T47D (cell line): ENCODE data around the gene ANKLE2.

Experiments used
- DNase-seq, 2 experiments: peaks; one replicate each; pipeline versions ENCODE4 v3.0.0 to v3.0.0-alpha.2; 2011 to 2012; ENCODE audit warnings: low read depth in 1 of 2, low spot score in 1 of 2
- JUND ChIP-seq: IDR thresholded peaks from 2 replicates; pipeline ENCODE4 v1.6.1; 2012; ENCODE audit warnings: low read depth
- in situ Hi-C: cut with HindIII; loops from 2 replicates; pipeline ENCODE4 v1.10.0; 2016; ENCODE audit warnings: low sequenced_read_pairs, low pct_unique_long_range_greater_than_20kb

ANKLE2 gene

GRCh38 chr12:132718644-132719043 is 43.0 kb downstream of the ANKLE2 start:
- no peak for DNase-seq
- in situ Hi-C loops, result no loop called here
- no peak for TF ChIP-seq JUND

- in situ Hi-C loops, result no loop called here
- no peak for TF ChIP-seq JUND
- no peak for DNase-seq
Measured at GRCh38 chr12:132717531-132718387, 43.9 kb downstream of the ANKLE2 start.

GRCh38 chr12:132717011-132717410 is 44.6 kb downstream of the ANKLE2 start:
- in situ Hi-C loops, result no loop called here
- no peak for DNase-seq
- TF ChIP-seq JUND, result no peak

- no peak for TF ChIP-seq JUND
- in situ Hi-C loops, result no loop called here
- no peak for DNase-seq
Measured at GRCh38 chr12:132716356-132716755, 45.3 kb downstream of the ANKLE2 start.

- TF ChIP-seq JUND, result no peak
- in situ Hi-C loops, result no loop called here
- DNase-seq, result no peak
Measured at GRCh38 chr12:132715874-132716273, 45.8 kb downstream of the ANKLE2 start.

GRCh38 chr12:132713123-132713522 is 48.5 kb downstream of the ANKLE2 start:
- in situ Hi-C loops, result no loop called here
- no peak for TF ChIP-seq JUND
- no peak for DNase-seq

DNA sequence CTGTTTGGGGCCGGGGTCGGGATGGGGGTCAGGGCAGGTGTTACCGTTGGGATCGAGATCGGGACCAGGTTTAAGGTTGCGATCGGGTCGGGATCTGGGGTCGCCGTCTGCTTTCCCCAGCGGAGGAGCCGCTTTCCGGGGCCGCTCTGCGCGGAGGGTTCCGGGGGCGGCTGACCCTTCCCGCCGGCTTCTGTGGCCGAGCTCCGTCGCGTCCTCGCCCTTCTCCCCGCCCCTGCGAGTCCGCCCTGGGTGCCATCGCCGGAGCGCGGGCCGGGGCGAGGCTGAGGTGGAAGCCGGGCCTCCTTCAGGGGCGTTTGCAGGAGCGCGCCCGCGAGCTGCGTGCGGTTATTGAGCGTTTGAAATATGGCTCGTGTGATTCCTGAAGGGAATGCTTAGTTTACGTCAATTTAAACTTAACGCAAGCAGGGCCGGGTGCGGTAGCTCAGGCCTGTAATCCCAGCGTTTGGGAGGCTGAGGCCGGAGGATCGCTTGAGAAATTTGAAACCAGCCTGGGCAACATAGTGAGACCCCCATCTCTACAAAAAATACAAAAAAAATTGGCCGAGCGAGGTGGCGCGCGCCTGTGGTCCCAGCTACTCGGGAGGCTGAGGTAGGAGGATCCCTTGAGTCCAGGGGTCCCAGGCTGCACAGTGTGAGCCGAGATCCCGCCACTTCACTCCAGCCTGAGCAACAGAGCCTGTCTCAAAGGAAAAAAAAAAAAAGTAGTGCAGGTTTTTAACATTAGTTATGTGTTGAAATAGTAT is 50.4 kb downstream of the ANKLE2 start:
- TF ChIP-seq JUND, result no peak
- DNase-seq, result peak in 1 of 2 experiments; percentile 44
- in situ Hi-C loops, result no loop called here

DNA sequence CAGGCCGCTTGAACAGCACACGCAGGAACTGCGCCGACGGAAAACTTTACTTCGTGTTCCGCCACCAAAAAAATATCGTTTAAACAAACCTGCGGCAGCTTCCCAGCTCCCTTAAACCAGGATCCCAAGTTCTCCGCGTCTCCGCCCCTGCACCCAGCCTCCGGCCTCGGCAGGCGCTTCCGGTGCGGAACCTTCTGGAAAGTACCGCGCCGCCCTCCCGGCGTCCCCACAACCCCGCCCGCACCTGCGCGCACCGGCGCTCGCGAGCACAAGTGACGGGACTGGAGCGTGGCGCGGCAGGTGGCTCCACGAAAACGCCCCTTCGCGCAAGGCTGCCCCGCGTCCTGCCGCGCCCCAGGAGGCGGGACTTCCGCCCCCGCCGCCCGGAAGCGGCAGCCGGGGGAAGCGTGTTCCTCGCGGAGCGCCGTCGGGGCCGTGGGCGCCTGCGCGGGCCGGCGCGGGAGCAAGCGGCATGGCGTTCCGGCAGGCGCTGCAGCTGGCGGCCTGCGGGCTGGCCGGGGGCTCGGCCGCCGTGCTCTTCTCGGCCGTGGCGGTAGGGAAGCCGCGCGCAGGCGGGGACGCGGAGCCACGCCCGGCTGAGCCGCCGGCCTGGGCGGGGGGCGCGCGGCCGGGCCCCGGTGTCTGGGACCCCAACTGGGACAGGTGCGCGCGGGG is 51.1 kb downstream of the ANKLE2 start, which contains the start of gene PGAM5:
PGAM5 (plus strand) TSS at position 438 of the 675 bp plus-strand sequence; CDS start at position 473, 35 bp downstream.
- TF ChIP-seq JUND, result no peak
- in situ Hi-C loops, result no loop called here
- DNase-seq, result peak; percentile 94 to 98

DNA sequence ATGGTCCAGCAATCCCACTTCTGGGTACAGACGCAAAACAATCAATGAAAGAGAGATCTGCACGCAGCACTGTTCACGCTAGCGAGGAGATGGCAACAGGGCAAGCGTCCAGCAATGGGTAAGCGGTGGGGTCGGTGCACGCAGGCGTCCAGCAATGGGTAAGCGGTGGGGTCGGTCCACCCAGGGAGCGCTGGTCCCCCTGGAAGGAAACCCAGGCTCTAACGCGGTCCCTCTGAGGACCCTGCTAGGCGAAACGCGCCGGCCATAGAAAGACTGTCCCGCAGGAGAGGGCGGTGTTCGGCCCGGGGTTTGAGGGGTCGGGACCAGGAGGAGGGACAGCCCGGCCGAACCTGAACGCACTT is 51.6 kb downstream of the ANKLE2 start:
- in situ Hi-C loops, result no loop called here
- TF ChIP-seq JUND, result no peak
- DNase-seq, result no peak

DNA sequence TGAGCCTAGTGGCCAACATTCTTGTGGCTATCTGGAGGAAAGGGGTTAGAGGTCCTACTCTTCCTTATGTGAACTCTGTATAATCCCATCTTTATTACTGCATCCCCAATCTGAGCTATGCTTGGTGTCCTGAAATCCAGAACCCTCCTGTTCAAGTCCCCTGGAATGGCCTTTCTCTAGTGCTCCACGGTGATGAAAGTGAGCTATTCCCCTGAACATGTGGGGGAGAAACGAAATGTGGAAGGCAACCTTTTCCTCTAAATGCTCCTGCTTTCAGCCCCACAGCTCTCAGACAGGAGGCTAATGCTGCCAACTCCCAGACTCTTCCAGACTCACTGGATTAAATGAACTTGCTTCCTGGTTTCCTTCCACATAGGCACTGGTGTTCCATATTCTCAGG is 53.5 kb downstream of the ANKLE2 start:
- in situ Hi-C loops, result no loop called here
- no peak for DNase-seq
- no peak for TF ChIP-seq JUND

GRCh38 chr12:132707241-132707640 is 54.4 kb downstream of the ANKLE2 start:
- no peak for DNase-seq
- TF ChIP-seq JUND, result no peak
- in situ Hi-C loops, result no loop called here

DNA sequence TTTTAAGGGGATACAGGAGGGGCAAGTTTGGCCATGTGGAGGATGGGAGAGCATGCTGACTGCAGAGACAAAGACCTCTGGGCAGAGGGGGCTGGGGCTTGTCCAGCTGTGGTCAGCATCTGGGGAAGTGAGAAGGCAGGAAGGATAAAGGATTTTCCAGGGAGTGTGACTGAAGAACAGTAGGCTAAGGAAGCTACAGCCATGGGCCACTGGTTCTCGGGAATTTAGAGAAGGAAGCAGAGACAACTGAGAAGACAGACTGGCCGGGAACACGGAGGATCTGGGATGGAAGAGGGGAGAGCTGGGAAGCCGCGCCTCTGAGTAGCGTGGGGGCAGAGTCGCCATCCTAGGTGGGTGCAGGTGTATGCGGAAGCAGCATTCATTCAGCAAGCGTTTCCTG is 58.0 kb downstream of the ANKLE2 start:
- in situ Hi-C loops, result no loop called here
- no peak for TF ChIP-seq JUND
- DNase-seq, result no peak

- DNase-seq, result no peak
- TF ChIP-seq JUND, result no peak
- in situ Hi-C loops, result no loop called here
Measured at GRCh38 chr12:132702640-132703039, 59.0 kb downstream of the ANKLE2 start.
